ENCODE data around the gene SLC11A1. TPM values are rescaled to one million over a fixed set of nuclear protein-coding genes. Genes with fewer than 3 reads are reported as not detected.

The SLC11A1 gene
- polyA plus RNA-seq, 3 donors: 184 to 2,019 (median 352) TPM

DNA sequence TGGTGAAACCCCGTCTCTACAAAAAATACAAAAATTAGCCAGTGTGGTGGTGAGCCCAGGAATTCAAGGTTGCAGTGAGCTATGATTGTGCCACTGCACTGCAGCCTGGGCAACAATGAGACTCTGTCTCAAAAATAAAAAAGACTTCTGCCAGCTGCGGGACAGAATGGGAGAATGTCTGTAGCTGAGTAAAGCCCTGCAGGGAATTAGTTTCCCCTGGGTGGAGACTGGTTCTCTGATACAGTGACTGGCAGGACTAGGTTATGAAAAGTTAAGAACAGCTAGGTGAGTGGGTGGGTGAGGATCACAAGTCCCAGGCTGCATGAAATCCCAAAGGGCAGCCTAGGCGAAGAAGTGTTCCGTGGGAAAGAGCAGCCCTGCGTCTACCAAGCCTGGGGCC is 39.2 kb upstream of the SLC11A1 start:
- WGBS (ENCODE audit: insufficient coverage): 100% methylated on average over 4 of the region's 5 CpGs
- TF ChIP-seq CTCF (IDR thresholded peaks at IDR 0.05): no peak
- no peak overlapping the region for H3K9ac ChIP-seq (ENCODE audit: insufficient read depth, low read length, poor library complexity, severe bottlenecking)

GRCh38 chr2:218343591-218343990 is 38.5 kb upstream of the SLC11A1 start:
- no peaks in the 10 kb centered on the region for H3K79me2 ChIP-seq (ENCODE audit: insufficient read depth, low read length)

More for the DNA sequence above, 39.2 kb upstream of the SLC11A1 start:
- peaks cover 56 to 72% of the 10 kb centered on the region in 2 donors for H3K36me3 ChIP-seq (replicated peaks in 1 of 2; ENCODE audit: control insufficient read depth in 1 of 2, insufficient read depth in 2 of 2, low read length in 2 of 2)
- H3K27me3 ChIP-seq (ENCODE audit: control insufficient read depth in 2 of 2, insufficient read depth in 2 of 2, low read length in 2 of 2): no peaks in the 10 kb centered on the region
- Mint-ChIP-seq H3K4me3 (no peak overlapping the region), H3K36me3 (peaks cover 64 to 71% of the 10 kb centered on the region in 2 donors), H3K4me1 (no peaks in the 10 kb centered on the region), H3K9me3 (peaks cover 0 to 3% (median 0%) of the 10 kb centered on the region in 7 donors), H3K27ac (peak overlapping the region in 1 of 7 donors; percentile 30), H3K27me3 (ENCODE audit: low read depth in 3 of 3) (peaks cover 0 to 1% (median 0%) of the 10 kb centered on the region in 3 donors)
- H3K4me3 ChIP-seq (replicated peaks in 1 of 3; ENCODE audit: low read depth in 2 of 3, low read length in 3 of 3): no peak overlapping the region
- no peak overlapping the region for H3K4me2 ChIP-seq (replicated peaks; ENCODE audit: extremely low read depth, low read length, poor library complexity, severe bottlenecking)
- no peaks in the 10 kb centered on the region for H3K79me2 ChIP-seq (ENCODE audit: insufficient read depth, low read length)
- H2AFZ ChIP-seq (ENCODE audit: insufficient read depth, low read depth, low read length, poor library complexity, severe bottlenecking): no peak overlapping the region
- H3K4me1 ChIP-seq (ENCODE audit: control insufficient read depth in 1 of 2, insufficient read depth in 2 of 2, low read length in 2 of 2): no peaks in the 10 kb centered on the region
- no peaks in the 10 kb centered on the region for H4K20me1 ChIP-seq (ENCODE audit: insufficient read depth, low read length)
- intact Hi-C loops (cut with micrococcal nuclease): no loop called here
- no peak for DNase-seq
- H3K27ac ChIP-seq (ENCODE audit: low read depth in 1 of 2, low read length in 2 of 2): no peak overlapping the region
- no peaks in the 10 kb centered on the region for H3K9me3 ChIP-seq (replicated peaks in 1 of 2; ENCODE audit: control insufficient read depth in 1 of 2, insufficient read depth in 1 of 2, low read length in 2 of 2)

More at GRCh38 chr2:218343591-218343990, 38.5 kb upstream of the SLC11A1 start:
- H3K4me3 Mint-ChIP-seq: no peak overlapping the region
- peaks cover 0 to 5% (median 1%) of the 10 kb centered on the region in 7 donors for H3K9me3 Mint-ChIP-seq
- Histone ChIP-seq H3K27me3 (ENCODE audit: control insufficient read depth in 2 of 2, insufficient read depth in 2 of 2, low read length in 2 of 2) (no peaks in the 10 kb centered on the region), H3K27ac (ENCODE audit: low read depth in 1 of 2, low read length in 2 of 2) (no peak overlapping the region), H3K9ac (ENCODE audit: insufficient read depth, low read length, poor library complexity, severe bottlenecking) (no peak overlapping the region), H4K20me1 (ENCODE audit: insufficient read depth, low read length) (no peaks in the 10 kb centered on the region), H3K4me2 (replicated peaks; ENCODE audit: extremely low read depth, low read length, poor library complexity, severe bottlenecking) (no peak overlapping the region), H3K4me1 (ENCODE audit: control insufficient read depth in 1 of 2, insufficient read depth in 2 of 2, low read length in 2 of 2) (no peaks in the 10 kb centered on the region), H2AFZ (ENCODE audit: insufficient read depth, low read depth, low read length, poor library complexity, severe bottlenecking) (no peak overlapping the region), H3K36me3 (replicated peaks in 1 of 2; ENCODE audit: control insufficient read depth in 1 of 2, insufficient read depth in 2 of 2, low read length in 2 of 2) (peaks cover 56 to 72% of the 10 kb centered on the region in 2 donors), H3K4me3 (replicated peaks in 1 of 3; ENCODE audit: low read depth in 2 of 3, low read length in 3 of 3) (no peak overlapping the region), H3K9me3 (replicated peaks in 1 of 2; ENCODE audit: control insufficient read depth in 1 of 2, insufficient read depth in 1 of 2, low read length in 2 of 2) (no peaks in the 10 kb centered on the region)
- TF ChIP-seq CTCF (IDR thresholded peaks at IDR 0.05): no peak
- no peaks in the 10 kb centered on the region for H3K4me1 Mint-ChIP-seq
- no peak for DNase-seq
- 100% methylated on average over 2 of the region's 3 CpGs for WGBS (ENCODE audit: insufficient coverage)
- peaks cover 65 to 71% of the 10 kb centered on the region in 2 donors for H3K36me3 Mint-ChIP-seq
- peak overlapping the region in 1 of 7 donors; percentile 42 for H3K27ac Mint-ChIP-seq
- H3K27me3 Mint-ChIP-seq (ENCODE audit: low read depth in 3 of 3): peaks cover 0 to 1% (median 0%) of the 10 kb centered on the region in 3 donors
- intact Hi-C loops (cut with micrococcal nuclease): no loop called here

All from CD14-positive monocyte (primary cell).